Measurements from ENCODE around the gene SYNDIG1L. TPM values are rescaled to one million over a fixed set of nuclear protein-coding genes. Genes with fewer than 3 reads are reported as not detected.
A peak's percentile ranks its signal among the peaks of the same experiment; 100 is the strongest.
"Not testable (repeated sequence)": the region's sequence is repeated elsewhere in the genome, so short reads cannot be mapped to it uniquely, and the experiment has no call there.

Gene SYNDIG1L
- not detected in 2 replicates for total RNA-seq (2014; rRNA removed; shearing (Covaris generic))

DNA sequence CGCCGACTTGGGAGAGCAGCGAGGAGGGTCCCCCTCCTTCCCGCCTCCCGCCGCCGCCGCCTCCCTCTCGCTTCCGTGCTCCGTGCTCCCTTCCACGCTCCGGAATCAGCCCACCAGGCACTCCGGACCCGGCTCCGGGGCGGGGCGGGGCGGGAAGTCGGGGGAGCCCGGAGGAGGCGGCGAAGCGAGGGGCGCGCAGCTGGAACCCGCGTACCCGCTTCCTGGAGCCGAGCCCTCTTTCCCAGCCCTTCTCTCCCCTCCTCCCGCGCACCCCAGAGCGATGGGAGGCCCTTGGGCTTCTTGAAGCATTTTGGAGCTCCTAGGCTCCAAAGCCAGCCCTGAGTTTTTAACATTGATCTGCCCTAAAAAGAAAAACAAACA, at the start of gene SYNDIG1L:
Gene SYNDIG1L, minus strand, starts transcription at position 9 of the 381 bp plus-strand sequence. CDS start 16,466 bp downstream, outside the sequence.
- no peak for DNase-seq (ENCODE audit: low read depth)

DNA sequence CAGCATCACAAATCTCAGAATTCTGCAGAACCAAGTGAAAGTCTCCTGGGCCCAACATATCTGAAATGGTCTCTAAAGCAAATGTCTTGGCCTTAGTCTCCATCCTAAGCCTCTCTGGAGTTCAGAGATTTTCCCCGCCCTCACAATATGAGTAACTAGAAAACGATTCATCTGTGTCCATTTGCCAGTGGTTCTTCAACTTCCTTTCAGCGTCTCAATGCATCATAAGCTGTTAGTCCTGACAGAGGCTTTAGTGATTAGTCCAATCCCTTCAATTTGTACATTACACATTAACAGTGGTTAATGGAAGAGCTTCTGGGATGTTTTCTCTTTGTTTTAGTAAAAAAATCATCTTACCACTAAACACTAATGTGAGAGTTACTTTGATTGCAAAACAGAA, 49.7 kb upstream of the SYNDIG1L start:
- DNase-seq (ENCODE audit: low read depth) = peak; percentile 42

GRCh38 chr14:74474376-74474775, 48.4 kb upstream of the SYNDIG1L start:
- DNase-seq (ENCODE audit: low read depth) = no peak

DNA sequence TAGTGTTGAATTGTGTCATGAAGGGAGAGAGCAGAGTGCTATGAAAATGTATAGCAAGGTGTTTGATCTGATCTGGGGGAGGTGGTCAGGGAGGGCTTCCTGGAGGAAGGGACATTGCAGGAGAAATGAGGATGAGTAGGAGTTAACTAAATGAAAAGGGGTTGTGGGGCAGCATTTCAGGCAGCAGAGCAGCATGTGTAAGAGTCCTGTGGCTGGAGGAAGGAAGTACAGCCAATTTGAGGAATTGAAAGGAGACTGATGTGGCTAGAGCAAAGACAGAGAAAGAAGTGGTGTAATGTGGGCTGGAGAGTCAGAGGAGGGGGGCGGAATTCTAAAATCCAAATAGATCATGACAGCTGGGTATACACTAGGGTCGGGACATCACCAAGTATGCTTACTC, 46.6 kb upstream of the SYNDIG1L start:
- no peak for DNase-seq (ENCODE audit: low read depth)

- no peak for DNase-seq (ENCODE audit: low read depth)
Observed at GRCh38 chr14:74469548-74470518, 43.8 kb upstream of the SYNDIG1L start.

GRCh38 chr14:74468513-74468912, 42.5 kb upstream of the SYNDIG1L start:
- no peak for DNase-seq (ENCODE audit: low read depth)

- no peak for DNase-seq (ENCODE audit: low read depth)
Observed at GRCh38 chr14:74465335-74465734, 39.3 kb upstream of the SYNDIG1L start.

GRCh38 chr14:74464785-74465184, 38.8 kb upstream of the SYNDIG1L start:
- DNase-seq (ENCODE audit: low read depth) = no peak

GRCh38 chr14:74463697-74464096, 37.7 kb upstream of the SYNDIG1L start:
- no peak for DNase-seq (ENCODE audit: low read depth)

GRCh38 chr14:74462993-74463392, 37.0 kb upstream of the SYNDIG1L start:
- DNase-seq (ENCODE audit: low read depth) = no peak

DNA sequence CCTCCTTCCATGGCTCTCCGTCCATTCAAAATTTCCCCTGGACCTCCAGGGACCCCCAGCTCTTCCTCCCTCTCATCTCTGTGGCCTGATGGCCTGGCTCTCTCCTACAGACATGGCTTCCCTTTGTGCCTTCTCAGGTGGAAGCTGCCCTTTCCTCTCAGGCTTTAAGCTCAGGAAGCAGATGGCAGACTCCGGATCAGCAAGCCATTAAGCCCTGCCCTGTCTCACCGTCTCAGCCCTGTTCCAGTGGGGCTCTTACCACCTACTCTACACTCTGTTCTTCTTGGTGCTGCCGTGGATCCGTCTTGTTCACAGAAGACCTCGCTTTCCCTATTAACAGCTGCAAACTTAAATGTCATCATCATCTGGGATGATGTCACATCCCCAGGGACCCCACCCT, 34.0 kb upstream of the SYNDIG1L start:
- DNase-seq (ENCODE audit: low read depth) = no peak

DNA sequence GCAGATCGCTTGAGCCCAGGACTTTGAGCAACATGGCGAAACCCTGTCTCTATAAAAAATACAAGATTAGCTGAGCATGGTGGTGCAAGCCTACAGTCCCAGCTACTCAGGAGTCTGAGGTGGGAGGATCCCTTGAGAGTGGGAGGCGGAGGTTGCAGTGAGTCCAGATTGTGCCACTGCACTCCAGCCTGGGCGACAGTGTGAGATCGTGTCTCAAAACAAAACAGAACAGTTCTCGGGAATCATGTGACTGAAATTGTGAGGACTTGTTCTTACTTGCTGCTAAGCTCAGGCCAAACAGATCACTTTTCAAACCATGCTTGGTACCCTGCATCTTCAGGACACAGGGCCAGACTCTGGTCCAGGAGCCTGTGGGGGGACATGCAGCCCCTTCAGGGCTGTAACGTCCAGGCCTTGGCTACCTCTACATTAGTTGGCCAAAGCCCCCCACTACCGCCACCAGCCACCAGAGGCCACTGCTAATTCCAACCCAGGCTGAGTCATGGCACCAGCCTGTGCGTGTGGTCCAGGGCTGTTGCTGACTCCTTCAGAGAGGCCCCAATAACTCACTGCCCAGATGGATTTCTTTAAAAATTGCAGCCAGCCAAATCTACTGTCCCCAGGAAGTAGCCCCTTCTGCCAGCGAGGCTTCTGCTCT, 33.4 kb upstream of the SYNDIG1L start:
- DNase-seq (ENCODE audit: low read depth) = peak; percentile 87

GRCh38 chr14:74457565-74457895, 31.5 kb upstream of the SYNDIG1L start:
- DNase-seq (ENCODE audit: low read depth) = no peak

DNA sequence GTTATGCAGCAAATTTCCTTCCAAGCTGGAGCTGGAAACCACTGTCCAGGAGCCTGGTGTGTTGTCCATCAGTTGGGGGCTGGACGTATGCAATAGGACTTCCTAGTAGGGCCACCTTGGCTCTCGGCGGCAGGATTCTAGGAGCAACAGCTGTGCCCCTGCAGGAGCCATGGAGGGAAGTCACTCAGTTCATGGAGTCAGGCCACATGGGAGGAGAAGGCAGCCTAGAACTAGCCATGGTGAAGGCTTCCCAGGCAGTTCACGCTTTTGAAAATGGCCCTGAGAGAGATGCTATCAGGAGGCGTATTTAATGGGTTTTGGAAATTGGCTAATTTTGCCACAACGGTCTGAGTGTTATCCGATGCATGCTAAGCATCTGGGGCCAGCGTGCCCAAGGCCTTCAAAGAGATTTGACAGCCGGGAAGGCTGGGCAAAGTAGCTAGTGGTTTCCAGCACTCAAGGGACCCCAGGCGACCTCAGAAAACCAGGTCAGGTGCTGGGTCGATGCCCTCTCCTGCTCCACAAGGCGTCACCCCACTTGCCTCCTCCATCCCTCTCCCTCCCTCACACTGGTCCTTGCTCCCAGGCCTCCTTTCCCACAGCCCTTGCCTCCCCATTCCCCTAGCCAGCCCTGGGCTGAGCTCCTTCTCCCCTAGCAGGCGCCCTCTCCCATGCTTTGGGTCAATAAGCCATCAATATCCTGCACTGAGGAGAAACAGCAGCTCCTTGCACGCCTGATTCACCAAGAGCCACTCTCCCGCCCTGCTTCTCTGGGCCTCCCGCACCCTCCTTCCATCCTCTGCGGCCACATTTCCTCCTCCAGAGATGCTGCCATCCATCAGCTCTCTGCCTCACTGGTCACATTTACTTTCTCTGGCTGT, 30.9 kb upstream of the SYNDIG1L start:
- no peak for DNase-seq (ENCODE audit: low read depth)

DNA sequence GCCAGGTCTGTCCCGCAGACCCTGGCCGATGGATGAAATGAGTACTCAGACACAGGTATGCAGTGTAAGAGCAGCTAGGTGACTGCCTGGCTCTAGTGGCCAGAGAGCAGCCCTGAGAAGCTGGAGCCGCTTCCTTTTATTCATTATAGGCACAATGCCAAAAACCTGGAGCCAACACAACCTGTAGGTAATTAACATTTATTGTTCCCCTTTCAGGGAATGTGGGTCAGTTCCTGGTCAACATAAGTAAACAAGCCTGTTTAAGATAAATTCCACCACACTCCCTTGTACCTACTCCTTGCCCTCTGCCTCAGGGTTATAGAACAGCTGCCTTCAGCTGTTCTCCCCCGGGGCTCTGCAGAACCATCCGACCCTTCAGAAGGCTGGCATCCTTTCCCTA, 28.4 kb upstream of the SYNDIG1L start:
- DNase-seq (ENCODE audit: low read depth) = not testable (repeated sequence)

GRCh38 chr14:74444866-74445265, 18.9 kb upstream of the SYNDIG1L start:
- DNase-seq (ENCODE audit: low read depth) = no peak

DNA sequence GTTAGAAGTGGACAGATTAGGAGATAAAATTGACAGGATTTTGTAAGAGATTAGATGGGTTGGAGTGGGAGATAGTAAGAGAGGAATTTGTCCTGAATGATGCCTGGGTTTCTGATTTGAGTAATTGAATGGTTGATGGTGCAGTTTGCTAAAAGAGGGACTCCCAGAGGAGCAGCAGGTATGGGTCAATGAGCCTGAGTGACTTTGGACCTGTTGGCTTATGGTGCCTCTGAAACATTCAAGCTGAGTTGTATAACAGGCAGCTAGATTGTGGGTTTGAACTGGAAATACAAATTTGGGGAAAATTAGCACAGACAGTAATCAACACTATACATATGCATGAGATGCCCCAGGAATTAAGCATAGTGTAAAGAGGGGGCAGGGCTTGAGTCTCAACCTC, 16.7 kb upstream of the SYNDIG1L start:
- DNase-seq (ENCODE audit: low read depth) = no peak

DNA sequence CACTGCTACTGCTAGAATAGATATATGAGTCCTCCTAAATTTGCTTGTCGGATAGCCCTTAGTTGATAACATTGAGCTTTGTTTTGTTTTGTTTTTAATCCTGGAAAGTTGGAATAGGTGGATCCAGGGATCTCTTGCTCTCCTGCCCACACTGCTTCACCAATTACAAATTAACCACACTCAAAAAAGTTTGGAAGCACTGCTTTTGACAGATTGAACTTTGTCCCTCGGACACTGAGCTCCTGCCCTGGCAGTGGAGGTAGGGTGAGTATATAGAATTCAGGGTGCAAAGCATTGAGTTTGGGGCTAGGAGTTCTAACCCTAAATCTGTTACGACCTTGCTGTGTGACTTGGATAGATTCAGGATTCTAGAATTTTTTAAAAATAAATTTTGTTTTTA, 15.1 kb upstream of the SYNDIG1L start:
- no peak for DNase-seq (ENCODE audit: low read depth)

GRCh38 chr14:74438351-74438915, 12.4 kb upstream of the SYNDIG1L start:
- DNase-seq (ENCODE audit: low read depth) = no peak

DNA sequence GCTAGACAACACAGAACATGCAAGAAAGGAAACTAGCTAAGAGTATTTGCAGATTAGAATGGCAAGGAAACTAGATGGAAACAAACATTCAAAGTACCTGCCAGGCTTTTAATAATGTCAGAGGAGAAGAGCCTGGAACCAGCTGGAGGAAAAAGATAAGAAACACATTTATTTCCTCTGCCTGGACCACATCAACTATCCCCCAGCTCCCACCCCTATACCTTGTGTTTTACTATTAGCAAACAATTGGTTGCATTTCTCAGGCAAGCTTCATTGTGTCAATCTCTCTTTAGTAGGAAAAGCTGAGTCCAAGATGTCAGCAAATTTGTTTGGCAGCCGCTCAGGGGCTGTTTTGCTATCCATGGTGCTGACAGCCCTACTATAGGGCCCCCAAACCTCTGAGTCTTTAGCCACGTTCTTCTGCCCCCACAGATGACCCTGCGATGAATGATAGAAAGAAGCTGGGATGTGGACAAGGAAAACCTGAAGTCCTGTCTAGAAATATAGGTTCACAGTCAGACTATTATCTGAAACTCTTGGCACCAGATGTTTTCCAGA, 11.6 kb upstream of the SYNDIG1L start:
- no peak for DNase-seq (ENCODE audit: low read depth)

- DNase-seq (ENCODE audit: low read depth) = no peak
Observed at GRCh38 chr14:74434294-74434693, 8.3 kb upstream of the SYNDIG1L start.
